Epithelial cell of esophagus (primary cell): ENCODE results near the gene STAM.
A peak's percentile ranks its signal among the peaks of the same experiment; 100 is the strongest.

ENCODE experiments used
- DNase-seq: peaks from one replicate; pipeline ENCODE4 v3.0.0; 2010; ENCODE audit warnings: low read depth
- H3K4me3 ChIP-seq: 2 replicates; pipeline ENCODE4 v1.5.1; 2011; ENCODE audit warnings: mild to moderate bottlenecking, low read length, control low read depth
- TF ChIP-seq, protein P1 (sequence below): IDR thresholded peaks from 2 replicates; pipeline ENCODE4 v1.5.1; 2011; ENCODE audit warnings: low read depth, mild to moderate bottlenecking, low read length, control low read depth, inconsistent platforms; ENCODE audit not compliant: insufficient read depth; ENCODE audit errors: missing control alignments

The STAM gene

DNA sequence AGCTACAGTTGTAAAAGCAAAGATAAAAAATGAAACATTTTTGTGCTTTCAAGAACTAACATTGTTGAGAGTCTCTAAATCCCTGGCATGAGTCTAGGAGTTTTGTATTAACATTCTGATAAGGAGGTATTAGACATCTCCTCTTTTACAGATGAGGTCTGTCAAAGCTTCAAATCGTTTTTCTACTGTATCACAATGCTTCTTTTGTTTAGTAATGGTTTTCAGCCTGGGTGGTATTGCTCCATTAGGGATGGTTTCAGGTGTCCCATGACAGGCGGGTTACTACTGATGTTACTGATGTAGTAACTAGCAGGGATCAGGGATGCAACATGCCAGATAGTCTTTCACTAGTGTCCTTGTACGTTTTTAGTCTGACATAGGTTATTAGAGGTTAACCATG is 27.4 kb downstream of the STAM start:
- H3K4me3 ChIP-seq: no peak overlapping the region
- no peak for DNase-seq
- TF ChIP-seq, protein P1, sequence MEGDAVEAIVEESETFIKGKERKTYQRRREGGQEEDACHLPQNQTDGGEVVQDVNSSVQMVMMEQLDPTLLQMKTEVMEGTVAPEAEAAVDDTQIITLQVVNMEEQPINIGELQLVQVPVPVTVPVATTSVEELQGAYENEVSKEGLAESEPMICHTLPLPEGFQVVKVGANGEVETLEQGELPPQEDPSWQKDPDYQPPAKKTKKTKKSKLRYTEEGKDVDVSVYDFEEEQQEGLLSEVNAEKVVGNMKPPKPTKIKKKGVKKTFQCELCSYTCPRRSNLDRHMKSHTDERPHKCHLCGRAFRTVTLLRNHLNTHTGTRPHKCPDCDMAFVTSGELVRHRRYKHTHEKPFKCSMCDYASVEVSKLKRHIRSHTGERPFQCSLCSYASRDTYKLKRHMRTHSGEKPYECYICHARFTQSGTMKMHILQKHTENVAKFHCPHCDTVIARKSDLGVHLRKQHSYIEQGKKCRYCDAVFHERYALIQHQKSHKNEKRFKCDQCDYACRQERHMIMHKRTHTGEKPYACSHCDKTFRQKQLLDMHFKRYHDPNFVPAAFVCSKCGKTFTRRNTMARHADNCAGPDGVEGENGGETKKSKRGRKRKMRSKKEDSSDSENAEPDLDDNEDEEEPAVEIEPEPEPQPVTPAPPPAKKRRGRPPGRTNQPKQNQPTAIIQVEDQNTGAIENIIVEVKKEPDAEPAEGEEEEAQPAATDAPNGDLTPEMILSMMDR: no peak

DNA sequence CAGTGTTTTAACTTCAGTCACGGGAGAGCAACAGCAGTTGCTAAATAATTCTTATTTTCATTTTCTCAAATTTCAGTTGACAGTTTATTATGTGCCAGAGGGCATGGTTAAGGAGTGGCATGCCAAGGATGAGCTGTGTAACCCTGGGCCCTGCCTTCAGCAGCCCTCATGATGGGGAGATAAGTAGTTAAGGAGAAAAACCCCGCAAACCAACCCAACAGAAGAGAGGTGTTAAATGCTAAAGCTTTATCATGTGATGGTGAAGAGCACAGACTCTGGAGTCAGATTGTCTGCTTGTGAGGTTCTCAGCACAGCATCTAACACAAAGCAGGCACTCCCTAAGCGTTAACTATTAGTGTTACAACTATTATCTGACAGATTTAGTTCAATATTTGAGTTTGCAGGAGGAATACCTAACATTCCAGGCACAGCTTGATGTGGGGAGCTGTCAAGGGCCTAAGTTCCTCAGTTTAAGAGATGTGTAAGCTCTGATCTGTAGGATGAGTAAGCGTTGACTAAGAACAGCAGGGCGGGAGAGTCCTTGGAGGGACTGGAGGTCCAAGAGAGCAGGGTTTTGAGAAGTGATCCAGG is 29.6 kb downstream of the STAM start:
- TF ChIP-seq, protein P1: no peak
- H3K4me3 ChIP-seq: no peak overlapping the region
- DNase-seq: peak; percentile 84

DNA sequence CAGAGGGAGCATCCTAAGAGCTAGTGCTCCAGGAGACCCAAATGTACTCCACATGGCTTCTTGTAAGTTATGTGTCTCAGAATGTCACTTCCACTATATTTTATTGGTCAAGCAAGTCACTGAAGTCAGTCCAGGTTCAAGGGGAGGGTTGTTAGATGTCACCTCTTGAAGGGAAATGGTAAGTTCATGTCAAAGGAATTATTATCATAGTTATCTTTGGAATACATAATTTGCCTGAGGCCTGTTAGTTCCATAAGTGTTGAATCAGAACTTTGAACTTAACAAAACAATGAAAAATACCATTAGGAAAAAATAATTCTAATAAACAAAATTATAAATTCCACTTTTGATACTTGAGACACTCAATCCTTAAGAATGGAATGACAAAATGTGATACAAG is 30.6 kb downstream of the STAM start:
- TF ChIP-seq, protein P1: no peak
- no peak for DNase-seq
- H3K4me3 ChIP-seq: no peak overlapping the region

DNA sequence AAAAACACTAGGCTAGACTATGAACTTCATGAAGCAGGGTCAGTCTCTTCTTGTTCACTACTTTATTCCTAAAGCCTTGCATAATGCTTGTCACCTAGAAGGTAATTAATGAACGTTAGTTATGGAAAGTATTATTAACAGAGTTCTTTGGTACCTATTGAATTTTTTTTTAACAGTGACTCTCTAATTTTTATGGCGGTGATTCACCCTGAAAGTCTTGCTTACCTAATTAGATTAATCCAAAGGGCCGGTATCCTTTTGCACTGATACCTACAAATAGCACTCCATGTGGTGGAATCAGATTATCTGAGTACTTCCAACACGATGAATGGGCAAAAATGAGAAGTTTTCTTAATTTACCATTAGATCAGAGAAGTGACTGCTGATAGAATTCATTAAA is 31.7 kb downstream of the STAM start:
- no peak for DNase-seq
- TF ChIP-seq, protein P1: no peak
- H3K4me3 ChIP-seq: no peak overlapping the region

DNA sequence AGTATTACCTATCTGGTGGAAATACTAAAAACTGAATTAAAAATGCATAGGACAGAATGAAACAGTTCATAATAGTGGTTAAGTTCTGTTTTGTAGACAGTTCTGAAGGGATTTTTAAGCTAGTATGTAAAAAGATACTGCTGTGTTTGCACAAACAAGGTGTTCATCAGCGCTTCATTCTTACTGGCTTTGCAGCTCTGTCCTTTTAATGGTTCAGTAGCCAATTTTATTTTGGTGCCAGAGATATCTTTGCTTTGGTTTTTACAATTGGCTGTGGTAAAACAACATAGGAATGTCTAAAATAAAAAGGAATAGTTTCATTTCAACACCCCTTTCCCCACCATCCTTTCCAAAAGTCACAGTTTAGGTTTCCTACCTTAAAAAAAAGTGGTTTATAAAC is 33.0 kb downstream of the STAM start:
- TF ChIP-seq, protein P1: no peak
- H3K4me3 ChIP-seq: no peak overlapping the region
- DNase-seq: no peak

DNA sequence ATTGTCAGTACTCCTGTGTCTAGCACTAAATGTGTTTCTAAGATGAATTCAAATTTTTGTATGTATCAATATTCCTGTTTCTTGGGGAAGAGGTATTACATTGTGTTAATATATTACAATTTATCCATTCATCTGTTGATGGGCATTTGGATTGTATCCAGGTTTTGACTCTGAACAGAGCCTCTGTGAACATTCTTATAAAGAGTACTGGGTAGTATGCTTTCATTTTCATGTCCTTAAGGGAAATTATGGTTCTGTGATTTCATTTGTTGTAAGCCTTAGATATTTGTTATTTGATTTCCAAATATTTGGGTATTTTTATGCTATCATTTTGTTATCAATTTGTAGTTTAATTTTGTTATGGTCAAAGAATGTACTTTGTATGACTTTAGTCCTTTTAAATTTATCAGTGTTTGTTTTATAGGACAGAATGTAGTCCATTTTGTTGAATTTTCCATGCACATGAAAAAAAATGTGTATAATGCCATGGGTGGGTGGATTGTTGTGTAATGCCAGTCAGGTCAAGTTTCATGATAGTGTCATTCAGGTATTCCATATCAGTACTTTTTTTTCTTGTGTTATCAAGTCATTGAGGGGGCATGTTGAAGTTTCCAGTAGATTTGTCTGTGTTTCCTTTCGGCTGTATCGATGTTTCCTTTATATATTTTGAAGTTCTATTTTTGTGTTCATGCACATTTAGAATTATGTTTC is 38.4 kb downstream of the STAM start:
- TF ChIP-seq, protein P1: no peak
- peak; percentile 14 for DNase-seq
- no peak overlapping the region for H3K4me3 ChIP-seq

DNA sequence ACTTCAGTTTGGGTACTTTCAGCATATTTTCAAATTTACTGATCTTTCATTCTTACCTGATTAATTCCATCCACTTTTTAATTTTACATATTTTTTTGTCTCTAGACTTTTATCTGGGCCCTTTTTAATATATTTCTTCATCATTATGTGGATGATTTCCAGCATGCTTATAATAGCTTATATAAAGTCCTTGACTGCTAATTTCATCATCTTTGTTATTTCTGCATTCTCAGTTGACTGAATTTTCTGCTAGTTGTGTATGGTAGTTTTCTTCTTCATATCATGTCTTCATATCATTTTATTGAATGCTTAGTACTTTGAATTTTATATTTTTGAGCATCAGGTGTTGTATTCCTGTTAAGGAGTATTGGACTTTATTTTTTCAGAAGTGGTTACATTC is 39.6 kb downstream of the STAM start:
- DNase-seq: no peak
- H3K4me3 ChIP-seq: no peak overlapping the region
- TF ChIP-seq, protein P1: no peak
